Measurements from ENCODE around the gene COL26A1.

Gene COL26A1

DNA sequence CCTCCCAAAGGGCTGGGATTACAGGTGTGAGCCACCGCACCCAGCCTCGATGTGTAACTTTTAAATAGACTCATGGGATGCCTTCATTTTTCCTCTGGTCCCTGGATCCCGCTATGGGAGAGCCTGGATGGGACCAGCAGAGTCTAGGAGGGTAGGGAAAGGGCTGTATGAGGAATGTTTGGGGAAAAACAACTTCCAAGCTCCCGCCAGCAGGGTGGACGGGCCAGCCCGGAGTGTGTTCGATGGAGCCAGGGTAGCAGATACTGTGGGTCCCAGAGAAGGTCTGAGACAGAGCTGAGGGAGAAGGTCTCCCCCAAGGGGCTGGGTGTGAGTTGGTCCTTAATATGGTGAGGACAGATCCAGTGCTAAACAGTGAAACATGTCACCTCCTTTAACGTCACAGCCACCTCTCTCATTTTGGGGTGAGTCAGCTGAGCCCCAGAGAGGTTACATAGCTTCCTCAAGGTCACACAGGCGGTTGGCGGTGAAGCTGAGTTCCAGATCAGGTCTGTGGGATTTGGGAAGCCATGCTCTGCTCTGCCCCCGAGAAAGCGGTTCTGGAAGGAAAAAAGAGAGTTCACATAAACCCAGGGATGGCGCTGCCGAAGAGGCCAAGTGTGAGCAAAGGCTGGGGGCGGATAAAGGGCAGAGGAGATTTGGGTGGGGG, 200.0 kb downstream of the COL26A1 start:
- H3K4me3 ChIP-seq (ENCODE audit: low read depth, low read length) = no peak overlapping the region

DNA sequence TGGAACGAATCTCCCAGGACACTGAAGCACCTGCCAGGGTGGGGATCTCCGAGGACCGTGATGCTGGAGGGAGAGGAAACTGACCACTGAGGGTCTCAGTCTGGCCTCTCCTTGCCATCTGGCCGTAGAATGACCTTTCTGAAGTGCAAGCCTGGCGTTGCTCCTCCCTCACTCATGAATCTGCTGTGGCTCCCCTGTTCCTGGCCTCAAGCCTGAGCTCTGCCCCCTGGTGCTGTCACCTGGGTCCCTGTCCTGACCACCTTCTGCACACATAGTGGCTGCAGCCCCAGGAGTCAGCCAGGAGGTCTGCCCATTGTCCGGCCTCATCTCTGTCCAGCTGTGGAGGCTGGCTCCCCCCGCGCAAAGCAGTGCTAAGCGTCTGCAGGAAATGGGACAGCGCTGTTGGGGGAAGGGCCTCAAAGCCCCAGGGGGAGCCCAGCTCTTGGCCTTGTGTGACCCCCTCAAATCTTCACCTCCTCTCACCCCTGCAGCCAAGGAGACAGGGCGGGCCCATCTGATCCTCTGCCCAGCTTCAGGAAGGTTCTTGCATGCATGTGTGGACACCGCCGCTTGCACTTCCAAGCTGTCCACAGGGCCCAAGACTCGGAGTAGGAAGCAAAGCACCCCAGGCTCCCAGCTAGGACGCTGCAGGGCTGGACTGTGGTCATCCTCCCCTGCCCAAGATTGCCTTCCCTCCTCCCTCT, 200.7 kb downstream of the COL26A1 start:
- no peak overlapping the region for H3K4me3 ChIP-seq (ENCODE audit: low read depth, low read length)

DNA sequence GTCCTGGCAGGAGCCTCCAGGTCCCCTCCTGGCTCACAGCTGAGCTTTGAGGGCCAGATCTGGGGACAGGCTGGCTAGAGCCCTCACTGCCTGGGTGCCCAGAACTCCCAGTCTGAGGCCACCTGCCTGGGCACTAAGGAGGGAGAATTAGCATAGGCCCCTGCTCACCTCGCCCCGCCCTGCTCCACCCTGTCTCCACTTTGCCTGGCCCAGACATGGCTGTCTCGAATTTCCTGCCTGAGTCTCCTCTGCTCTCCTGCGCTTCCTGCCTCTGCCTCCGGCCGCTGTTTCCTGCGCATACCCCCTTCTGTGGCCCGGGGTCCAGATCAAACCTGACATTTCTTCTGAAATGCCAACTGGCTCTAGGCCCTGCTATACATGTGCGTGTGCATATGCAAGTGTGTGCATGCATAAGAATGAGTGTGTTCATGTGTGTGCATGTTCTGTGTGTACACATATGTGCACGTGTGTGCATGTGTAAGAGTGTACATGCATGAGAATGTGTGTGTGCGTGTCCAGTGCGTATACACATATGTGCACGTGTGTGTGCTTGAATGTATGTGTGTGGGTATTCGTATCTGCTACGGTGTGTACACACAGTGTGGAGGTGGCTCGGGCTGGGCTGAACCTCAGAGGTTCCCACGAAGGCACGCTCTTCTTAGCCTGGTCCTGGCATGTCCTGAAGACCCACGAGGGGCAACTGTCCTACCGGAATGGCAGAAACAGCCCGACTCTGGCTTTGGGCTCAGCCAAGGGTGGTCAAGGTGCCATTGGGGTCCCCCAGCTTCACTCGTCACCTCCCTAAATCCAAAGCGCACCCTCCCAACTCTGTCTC, 201.5 kb downstream of the COL26A1 start:
- no peak overlapping the region for H3K4me3 ChIP-seq (ENCODE audit: low read depth, low read length)

DNA sequence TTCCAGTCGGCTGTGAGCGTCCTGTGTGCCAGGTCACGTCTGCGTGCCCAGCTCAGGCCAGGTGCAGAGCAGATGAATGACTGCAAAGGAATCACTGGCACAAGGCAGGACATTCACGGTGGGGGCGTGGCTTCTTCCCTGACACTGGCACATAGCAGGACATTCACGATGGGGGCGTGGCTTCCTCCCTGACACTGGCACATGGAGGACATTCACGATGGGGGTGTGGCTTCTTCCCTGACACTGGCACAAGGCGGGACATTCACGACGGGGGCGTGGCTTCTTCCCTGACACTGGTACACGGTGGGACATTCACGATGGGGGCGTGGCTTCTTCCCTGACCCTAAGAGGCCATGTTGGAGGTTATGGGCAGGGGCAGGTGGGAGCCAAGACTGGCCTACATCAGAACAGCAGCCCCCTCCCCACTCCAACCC, 202.1 kb downstream of the COL26A1 start:
- H3K4me3 ChIP-seq (ENCODE audit: low read depth, low read length) = no peak overlapping the region

DNA sequence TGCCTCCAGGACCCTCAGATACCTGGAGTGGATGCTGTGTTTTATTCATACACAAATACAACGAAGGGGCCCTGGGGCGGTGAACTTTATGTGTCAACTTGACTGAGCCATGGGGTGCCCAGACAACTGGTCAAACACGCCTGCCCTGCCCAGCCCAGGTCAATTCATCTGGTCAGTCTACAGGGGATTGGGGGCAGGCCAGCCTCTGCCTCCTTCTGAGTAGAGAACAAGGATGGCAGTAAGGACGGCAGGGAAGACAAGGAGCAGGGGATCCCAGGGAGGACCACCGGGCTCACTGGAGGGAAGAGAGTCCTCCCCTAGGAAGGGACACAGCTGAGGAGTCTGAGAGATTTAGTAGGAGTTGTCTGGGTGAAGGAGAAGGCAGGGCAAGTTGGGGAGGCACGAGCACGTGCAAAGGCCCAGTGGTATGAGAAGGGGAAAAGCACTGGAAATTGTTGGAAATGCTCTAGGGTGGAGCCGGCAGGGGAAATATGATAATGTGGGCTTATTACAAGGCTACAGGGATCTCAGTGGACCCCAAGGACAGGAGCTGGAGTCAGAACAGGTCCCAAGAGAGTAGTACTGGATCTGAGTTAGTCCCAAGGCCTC, 203.0 kb downstream of the COL26A1 start:
- no peak overlapping the region for H3K4me3 ChIP-seq (ENCODE audit: low read depth, low read length)

DNA sequence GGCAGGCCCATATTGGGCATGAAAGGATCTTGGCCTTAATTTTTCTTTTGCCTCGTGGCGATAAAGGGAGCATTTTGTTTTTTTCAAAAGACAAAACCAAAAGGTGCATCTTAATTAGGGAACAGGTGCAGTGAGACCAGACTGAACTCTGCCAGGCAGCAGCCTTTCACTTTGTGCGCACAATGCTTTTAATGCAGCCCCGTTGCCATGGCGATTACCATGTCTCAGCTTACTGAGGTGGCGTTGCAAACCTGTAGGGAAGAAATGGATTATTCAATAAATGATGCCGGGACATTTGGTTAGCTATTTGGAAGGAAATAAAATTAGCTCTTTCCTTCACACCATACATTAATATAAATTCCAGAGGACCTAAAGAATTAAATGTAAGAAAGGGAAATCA, 204.6 kb downstream of the COL26A1 start:
- no peak overlapping the region for H3K4me3 ChIP-seq (ENCODE audit: low read depth, low read length)

DNA sequence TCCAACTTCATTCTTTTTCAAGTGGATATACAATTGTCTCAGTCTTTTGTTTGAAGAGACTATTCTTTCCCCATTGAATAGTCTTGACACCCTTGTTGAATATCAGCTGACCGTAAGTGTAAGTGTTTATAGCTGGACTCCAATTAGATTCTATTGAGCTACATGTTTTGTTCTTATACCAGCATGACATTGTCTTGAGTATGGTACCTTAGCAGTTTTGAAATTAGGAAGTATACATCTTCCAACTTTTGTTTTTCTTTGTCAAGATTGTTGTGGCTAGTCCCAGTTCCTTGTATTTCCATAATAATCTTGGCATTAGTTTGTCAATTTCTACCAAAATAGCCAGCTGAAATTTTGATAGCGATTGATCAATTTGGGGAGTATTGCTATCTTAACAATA, 209.5 kb downstream of the COL26A1 start:
- H3K4me3 ChIP-seq (ENCODE audit: low read depth, low read length) = no peak overlapping the region

DNA sequence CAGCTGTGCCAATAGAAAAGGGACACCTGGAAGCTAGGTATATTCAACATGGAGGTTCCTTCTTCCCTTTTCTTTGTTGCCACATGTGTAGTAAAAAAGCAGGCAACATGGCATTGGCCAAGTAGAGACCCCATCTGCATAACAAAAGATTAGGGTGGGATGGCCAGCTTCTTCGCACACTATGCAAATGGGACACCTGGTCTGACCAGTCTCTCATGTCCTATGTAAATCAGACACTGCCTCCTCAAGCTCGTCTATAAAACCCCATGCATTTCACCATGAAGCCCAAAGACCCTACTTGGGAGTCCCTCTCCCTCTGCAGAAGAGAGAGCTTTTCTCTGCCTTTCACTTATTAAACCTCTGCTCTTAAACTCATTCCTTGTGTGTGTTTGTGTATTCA, 212.5 kb downstream of the COL26A1 start:
- H3K4me3 ChIP-seq (ENCODE audit: low read depth, low read length) = no peak overlapping the region

DNA sequence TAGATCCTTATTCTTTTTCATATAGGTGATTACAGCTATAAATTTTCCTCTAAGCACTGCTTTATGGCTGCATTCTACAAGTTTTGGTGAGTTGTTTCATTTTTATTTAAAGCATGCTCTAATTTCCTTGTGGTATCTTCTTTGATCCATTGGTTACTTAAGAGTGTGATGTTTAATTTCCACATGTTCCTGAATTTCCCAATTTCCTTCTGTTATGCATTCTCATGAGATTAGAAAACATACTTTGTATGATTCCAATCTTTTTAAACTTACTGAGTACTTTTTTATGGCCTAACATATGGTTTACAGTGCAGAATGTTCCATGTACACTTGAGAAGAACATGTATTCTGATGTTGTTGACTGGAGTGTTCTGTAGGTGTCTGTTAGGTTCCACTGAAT, 213.0 kb downstream of the COL26A1 start:
- no peak overlapping the region for H3K4me3 ChIP-seq (ENCODE audit: low read depth, low read length)

DNA sequence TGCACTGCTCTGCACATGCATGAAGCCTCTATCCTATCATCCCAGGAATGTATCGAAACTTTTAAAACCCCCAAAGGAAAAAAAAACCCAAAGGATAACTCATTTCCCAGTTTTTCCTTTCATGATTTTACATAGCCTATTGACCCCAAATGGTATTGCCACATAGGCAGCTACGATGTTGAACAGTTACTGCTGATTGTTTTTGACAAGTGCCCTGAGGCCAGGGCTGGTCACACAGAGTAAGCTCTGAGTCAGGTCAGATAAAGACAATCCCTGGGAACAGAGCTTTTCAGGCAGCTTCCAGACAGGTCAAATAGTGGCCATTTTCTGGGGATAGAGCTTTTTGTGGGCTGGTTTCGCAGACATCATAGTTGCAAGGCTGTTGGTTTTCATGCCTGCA, 214.3 kb downstream of the COL26A1 start:
- H3K4me3 ChIP-seq (ENCODE audit: low read depth, low read length) = no peak overlapping the region

DNA sequence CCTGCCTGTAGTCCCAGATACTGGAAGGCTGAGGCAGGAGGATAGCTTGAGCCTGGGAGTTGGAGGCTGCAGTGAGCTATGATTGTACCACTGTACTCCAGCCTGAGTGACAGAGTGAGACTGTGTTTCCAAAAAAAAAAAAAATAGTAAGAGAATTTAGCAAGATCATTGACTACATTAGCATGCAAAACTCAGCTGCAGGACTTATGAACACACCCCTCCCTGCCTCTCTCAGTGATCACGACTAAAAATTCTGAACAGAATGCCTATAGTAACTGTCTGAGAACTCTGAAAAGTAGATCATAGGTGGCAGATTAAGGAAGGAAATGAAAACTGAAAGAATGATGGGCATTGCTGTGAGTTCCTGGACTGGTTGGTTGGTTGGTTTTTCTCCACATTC, 215.9 kb downstream of the COL26A1 start:
- no peak overlapping the region for H3K4me3 ChIP-seq (ENCODE audit: low read depth, low read length)

DNA sequence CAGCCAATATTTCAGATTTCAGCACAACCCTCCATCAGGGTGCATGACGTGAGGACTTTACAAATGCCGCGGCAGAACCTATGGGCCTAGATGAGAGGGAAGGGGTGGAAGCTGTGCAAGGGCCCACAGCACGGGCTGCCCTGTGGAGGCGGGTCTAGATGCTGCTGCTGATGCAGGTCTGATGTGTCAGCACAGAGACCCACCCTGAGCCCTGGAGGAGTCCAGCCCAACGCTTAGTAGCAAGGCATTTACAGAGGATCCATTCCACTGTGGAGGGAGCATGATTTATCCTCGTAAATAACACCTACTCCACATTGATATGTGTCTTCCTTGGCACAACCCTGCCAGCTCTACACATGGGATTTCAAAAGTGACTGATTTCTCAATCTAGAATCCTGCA, 217.9 kb downstream of the COL26A1 start:
- no peak overlapping the region for H3K4me3 ChIP-seq (ENCODE audit: low read depth, low read length)

DNA sequence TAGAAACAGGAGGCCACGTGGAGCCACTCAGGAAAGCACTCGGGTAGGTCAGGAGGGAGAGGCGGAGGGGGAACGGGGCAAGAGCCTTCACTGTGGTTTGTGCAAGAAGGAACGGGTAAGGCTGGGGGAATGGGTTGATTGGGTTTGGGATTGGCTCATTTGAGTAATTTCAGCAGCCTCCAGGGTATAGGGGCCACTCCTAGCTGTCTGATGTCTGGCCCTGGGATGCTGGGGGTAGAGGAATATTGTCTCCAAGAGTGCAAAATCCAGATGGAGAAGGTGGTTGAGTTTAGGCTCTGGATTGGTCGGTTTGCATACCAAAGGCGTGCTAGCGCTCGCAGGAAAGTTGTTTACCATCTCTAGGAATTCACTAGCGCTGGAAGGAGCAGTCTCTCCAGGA, 219.2 kb downstream of the COL26A1 start:
- no peak overlapping the region for H3K4me3 ChIP-seq (ENCODE audit: low read depth, low read length)

DNA sequence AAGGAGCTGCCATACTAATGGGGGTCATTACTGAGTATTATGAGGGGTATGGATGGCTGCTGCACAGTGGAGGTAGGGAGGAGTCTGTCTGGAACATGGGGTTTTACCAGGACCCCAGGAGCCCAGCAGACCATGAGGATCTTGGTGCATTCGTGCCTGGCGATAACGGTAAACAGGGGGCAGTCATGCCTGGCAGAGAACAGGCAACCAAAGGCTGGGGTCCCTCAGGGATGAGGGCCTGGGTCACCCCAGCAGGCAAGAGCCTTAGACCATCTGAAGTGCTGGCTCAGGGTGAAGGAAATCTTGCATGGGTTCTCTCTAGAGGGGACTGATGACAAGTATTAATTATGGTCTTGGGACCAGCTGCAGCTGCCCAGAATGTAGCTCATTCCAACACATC, 220.3 kb downstream of the COL26A1 start:
- H3K4me3 ChIP-seq (ENCODE audit: low read depth, low read length) = no peak overlapping the region

DNA sequence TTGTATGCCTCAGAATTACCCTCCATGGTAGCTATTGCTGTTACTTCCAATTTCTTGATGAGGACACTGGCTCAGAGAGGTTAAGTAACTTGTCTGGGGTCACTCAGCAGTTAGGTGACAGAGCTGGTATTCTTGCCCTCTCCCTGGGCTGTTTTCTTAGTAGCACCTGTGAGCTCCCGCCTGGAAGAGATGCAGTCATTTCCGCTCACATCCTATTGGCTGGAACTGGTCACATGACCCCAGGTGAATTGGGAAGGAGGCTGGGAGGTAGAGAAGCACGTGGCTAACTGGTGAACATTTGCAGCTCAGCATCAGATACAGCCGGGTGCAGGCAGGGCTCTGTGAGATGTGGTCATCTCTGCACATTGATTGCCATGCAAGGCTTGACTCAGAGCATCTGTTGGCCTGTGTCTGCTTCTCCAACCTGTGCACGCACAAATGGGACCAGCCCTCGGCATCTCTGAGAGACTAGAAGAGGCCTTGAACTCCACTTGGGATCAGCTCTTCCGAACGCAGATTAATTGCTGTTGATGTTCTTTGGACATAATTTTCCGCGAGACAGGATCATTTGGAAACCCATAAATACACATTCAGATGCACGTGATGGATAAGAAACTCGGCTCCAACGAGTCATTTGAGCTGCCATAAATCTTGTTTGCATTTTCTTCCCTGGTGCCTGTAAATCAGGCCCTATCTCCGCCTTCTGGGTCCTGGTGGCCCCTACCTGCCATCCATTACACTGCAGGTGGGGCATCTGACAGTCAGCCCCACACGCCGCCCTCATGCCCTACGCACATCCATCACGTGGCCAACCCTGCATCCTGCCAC, 223.6 kb downstream of the COL26A1 start:
- no peak overlapping the region for H3K4me3 ChIP-seq (ENCODE audit: low read depth, low read length)

DNA sequence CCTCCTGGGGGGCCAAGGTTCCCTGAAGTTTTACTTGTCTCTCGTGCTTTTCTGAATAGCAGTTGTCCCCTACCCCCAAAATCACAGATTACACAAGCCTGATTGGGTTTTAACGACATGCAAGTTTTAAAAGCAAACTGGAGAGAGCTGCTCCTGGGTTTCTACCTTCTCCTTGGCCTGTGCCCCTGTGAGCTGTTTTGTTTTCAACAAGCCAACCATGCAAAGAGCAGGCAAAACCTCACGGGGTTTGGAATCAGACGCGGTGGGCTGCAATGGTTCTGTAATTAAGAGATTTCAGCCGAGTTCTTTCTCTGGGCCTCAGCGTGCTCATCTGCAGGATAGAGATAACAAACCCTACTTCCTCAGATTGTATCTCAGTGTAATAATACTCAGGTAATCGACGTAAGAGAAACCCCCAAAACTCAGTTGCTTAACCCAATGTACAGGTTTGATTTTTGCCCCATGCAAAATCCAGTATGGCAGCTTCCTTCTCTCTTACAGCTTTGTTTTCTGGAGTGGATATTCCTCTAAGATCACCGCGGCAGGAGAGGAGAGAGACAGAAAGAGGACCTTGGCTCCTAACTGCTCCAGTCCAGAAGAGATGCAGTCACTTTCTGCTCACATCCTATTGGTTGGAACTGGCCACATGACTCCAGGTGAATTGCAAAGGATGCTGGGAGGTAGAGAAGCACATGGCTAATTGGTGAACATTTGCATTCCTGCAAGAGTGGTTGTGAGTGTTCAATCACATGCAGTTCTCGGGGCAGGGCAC, 224.4 kb downstream of the COL26A1 start:
- H3K4me3 ChIP-seq (ENCODE audit: low read depth, low read length) = no peak overlapping the region

DNA sequence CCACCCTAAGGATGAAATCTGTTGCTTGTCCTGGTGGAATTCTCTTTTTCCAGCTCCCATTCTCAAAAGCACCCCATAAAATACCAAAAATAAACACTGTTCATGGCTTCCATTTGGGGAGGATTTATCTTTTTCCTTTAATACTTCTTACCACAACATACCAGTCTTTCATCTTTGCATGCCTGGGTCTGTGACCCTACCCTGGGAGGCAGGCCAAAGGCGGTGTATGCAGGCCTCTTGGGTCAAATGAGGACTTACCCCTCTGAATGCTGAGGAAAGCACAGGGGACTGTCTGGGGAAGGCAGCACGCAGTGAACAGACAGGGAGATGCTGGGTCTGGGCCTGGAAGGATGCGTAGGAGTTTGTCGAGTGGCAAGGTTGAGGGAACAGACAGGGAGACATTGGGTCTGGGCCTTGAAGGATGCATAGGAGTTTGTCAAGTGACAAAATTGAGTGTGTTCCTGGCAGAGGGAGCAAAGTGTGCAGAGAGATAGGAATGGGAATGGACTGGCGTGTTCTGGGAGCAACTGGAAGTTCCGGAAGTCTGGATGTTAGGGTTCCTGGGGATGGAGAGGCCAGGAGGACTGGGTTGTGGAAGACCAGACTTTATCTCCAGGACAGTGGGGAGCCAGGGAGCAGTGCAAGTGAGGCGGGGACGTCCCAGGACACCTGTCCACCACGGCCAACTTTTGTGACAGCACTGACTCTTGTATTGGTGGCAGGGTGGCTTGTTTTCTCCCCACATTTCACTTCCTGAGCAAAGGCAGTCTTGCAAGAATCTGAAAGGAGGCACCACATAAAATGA, 225.7 kb downstream of the COL26A1 start:
- no peak overlapping the region for H3K4me3 ChIP-seq (ENCODE audit: low read depth, low read length)

DNA sequence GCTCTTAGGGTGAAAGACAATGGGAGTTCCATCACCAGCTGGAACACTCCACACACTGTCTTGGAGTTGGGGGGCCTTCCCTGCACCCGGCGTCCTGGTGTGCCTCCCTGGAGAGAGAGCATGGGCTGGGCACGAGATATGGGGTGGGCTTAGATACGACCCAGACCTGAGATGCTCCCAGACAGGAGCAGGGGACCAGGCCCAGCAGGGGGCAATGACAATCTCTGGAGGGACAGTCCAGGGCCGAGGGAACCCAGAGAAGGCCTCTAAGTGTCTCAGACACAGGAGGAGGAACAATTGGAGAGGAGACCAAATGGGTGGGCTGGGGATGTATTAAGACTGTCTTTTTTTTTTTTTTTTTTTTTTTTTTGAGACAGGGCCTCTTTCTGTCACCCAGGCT, 226.4 kb downstream of the COL26A1 start:
- H3K4me3 ChIP-seq (ENCODE audit: low read depth, low read length) = no peak overlapping the region
